ENCODE measurements around the gene ROR1. TPM values are rescaled to one million over a fixed set of nuclear protein-coding genes. Genes with fewer than 3 reads are reported as not detected.
A peak's percentile ranks its signal among the peaks of the same experiment; 100 is the strongest.
"Not testable (repeated sequence)": the region's sequence is repeated elsewhere in the genome, so short reads cannot be mapped to it uniquely, and the experiment has no call there.

The ROR1 gene
- total RNA-seq, 1 experiment from 2014 or later: 7.9 TPM

DNA sequence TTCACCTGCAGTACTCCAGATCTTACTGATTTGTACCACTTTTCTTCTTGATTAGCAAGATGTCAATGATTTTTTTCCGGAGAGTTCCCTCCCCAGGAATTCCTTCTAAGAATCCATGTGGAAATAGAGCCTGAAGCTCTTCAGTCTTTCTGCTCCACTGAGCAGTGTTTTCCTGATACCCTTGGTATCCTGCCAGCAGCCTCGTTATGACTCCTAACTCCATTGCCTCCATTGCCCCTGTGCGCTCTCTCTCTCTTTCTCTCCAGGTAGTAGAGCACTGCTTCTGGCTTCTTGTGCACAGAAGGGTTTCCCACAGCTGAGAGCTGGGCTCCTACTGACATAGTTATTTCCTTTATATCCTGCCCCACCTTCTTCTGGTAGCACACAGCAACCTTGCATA lies 441.8 kb downstream of the ROR1 start:
- no peak for DNase-seq (ENCODE audit: low read depth)

DNA sequence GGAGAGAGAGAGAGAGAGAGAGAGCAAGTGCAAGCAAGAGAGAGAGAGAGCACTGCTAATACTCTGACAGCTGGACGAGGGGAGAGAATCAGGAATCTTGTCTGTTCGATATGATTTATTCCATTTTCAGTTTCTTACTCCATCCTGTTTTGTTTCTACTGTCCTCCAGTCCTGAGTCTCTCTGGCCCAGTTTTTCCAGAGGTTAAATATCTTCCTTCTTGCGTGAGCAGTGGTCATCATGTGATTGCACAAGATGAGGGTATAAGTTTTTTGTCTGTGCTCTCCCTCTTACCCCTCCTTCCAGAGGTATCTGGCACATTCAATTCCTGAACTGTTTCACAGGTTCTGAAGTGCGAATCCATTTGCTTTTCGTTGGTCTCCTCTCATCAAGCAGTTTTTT lies 446.4 kb downstream of the ROR1 start:
- no peak for DNase-seq (ENCODE audit: low read depth)

DNA sequence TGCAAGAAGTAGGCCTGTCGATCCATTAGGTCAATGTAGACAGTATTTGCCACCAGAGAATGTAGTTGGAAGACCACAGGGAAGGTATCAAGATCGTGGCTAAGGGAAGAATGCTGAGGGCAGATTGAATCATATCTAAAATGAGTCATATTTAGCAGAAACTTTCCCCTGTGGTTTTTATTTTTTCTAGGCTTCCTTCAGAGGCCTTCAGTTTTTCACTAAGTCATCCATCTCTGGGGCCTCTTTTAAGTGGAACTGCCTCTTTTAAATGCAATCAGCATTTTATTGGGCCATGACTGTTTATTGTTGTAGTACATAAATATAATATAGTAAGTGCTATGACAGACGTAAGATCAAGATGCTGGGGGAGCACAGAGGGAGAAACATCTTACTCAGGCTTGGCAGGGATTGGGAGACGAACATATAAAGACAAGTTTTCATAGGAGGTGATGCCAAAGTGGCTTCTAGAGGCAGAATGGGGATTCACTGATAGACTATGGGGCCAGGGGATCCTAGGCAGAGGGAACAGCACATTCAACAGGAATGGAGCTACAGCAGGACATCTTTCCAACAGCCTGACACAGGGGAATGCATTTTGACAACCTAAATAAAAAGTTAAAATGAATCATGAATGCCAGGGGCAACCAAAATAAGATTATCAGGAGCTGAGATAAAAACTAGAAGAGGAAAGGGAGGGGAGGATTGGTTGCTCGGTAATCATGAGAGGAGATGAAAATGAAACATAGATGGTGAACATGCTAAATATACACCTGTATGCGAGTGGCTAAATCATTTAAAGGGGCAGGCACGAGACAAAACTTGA lies 449.7 kb downstream of the ROR1 start:
- peak; percentile 87 for DNase-seq (ENCODE audit: low read depth)

DNA sequence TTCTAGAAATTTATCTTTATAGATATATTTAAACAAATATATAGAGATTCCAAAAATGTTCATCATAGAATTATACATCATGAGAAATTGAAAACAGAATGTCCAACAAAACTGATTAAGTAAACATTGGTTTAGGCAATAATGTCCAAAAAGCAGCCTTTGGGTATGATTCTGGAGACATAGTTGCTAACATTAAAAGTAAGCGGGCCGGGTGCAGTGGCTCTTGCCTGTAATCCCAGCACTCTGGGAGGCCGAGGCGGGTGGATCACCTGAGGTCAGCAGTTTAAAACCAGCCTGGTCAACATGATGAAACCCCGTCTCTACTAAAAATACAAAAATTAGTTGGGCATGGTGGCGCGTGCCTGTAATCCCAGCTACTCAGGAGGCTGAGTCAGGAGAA lies 450.4 kb downstream of the ROR1 start:
- not testable (repeated sequence) for DNase-seq (ENCODE audit: low read depth)

DNA sequence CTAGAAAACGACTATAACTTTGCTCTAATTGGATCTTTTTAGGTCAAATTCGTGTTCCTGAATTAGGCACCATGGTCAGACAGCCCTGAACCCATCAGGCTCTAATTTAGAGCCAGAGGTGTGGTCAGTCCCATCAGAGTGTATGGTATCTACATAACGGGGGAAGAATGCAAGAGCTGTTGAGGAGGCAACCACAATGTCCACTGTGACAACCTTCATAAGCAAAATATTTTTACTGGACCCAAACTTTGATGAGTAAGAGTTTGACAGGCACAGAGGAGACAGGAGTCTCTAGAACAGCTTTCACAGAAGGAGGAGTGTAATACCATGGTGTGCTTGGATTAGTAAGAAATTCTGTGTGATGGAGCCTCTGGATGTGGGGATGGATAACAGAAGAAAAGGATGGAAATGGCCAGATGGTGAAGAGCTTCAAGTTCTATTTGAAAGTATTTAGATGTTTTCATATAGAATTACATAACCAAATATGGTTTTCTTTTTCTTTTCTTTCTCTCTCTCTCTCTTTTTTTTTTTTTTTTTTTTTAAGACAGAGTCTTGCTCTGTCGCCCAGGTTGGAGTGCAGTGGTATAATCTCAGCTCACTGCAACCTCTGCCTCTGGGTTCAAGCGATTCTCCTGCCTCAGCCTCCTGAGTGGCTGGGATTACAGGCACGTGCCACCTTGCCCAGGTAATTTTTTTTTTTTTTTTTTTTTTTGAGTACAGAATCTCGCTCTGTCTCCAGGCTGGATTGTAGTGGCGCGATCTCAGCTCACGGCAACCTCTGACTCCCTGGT lies 454.5 kb downstream of the ROR1 start:
- DNase-seq (ENCODE audit: low read depth): peak; percentile 86

DNA sequence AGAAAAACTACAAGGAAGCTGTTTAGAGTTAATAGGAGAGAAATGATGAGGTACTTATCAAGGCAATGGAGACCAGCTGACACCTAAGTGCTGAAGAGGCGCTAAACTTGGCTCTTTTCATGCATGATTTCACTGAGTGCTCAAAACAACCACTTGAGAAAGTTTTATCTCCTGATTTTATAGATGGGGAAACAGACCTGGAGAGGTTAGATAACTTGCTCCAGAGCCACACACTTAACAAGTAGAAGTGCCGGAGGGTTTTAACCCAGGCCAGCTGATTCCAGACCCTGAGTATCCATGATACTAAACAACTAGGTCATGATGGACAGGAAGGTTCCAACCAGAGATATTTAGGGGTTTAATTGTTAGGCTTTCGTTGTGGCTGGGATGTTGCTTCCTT lies 455.5 kb downstream of the ROR1 start:
- DNase-seq (ENCODE audit: low read depth): no peak

Other genes with a start within 250 kb of the ROR1 start
- 103 TPM in 2 replicates for gene PGM1, start 180.6 kb upstream of the ROR1 start, total RNA-seq (2014; rRNA removed)